Mesendoderm (in vitro differentiated cells): ENCODE measurements around the gene ACAT1.
A peak's percentile ranks its signal among the peaks of the same experiment; 100 is the strongest.
"Not testable (repeated sequence)": the region's sequence is repeated elsewhere in the genome, so short reads cannot be mapped to it uniquely, and the experiment has no call there.

Experiments
- DNase-seq: peaks from one replicate; pipeline ENCODE4 v3.0.0; 2013
- H2AK5ac ChIP-seq: 2 replicates; pipeline ENCODE4 v1.6.1; 2013; ENCODE audit warnings: low read length, inconsistent platforms
- H2BK120ac ChIP-seq: 2 replicates; pipeline ENCODE4 v1.6.1; 2013; ENCODE audit warnings: low read depth, mild to moderate bottlenecking, low read length, moderate library complexity, mixed read lengths
- H2BK15ac ChIP-seq: replicated peaks from 2 replicates; pipeline ENCODE4 v1.6.1; 2013; ENCODE audit warnings: low read depth, mild to moderate bottlenecking, moderate library complexity
- H2BK5ac ChIP-seq: 2 replicates; pipeline ENCODE4 v1.6.1; 2013; ENCODE audit warnings: low read length, inconsistent platforms
- H3K18ac ChIP-seq: 2 replicates; pipeline ENCODE4 v1.6.1; 2013; ENCODE audit warnings: mild to moderate bottlenecking, low read length, mixed read lengths
- H3K23ac ChIP-seq: one replicate; pipeline ENCODE4 v1.6.1; 2013; ENCODE audit warnings: low read length
- H3K27ac ChIP-seq: 2 replicates; pipeline ENCODE4 v1.5.1; 2013; ENCODE audit warnings: low read depth, mild to moderate bottlenecking, inconsistent platforms, low read length, moderate library complexity
- H3K27me3 ChIP-seq: 2 replicates; pipeline ENCODE4 v1.6.1; 2013; ENCODE audit warnings: low read length, control low read depth, mild to moderate bottlenecking, inconsistent platforms; ENCODE audit not compliant: insufficient read depth, poor library complexity
- H3K36me3 ChIP-seq: 2 replicates; pipeline ENCODE4 v1.6.1; 2013; ENCODE audit warnings: low read length, inconsistent platforms; ENCODE audit not compliant: control insufficient read depth, insufficient read depth
- H3K4ac ChIP-seq: one replicate; pipeline ENCODE4 v1.6.1; 2013; ENCODE audit warnings: low read depth, mild to moderate bottlenecking, low read length, moderate library complexity
- H3K4me1 ChIP-seq: 2 replicates; pipeline ENCODE4 v1.6.1; 2013; ENCODE audit warnings: low read depth, low read length, inconsistent platforms; ENCODE audit not compliant: control insufficient read depth
- H3K4me2 ChIP-seq: 2 replicates; pipeline ENCODE4 v1.6.1; 2013; ENCODE audit warnings: low read length
- H3K4me3 ChIP-seq: 2 replicates; pipeline ENCODE4 v1.5.1; 2013; ENCODE audit warnings: mild to moderate bottlenecking, low read length
- H3K56ac ChIP-seq: one replicate; pipeline ENCODE4 v1.6.1; 2013; ENCODE audit warnings: low read length
- H3K79me1 ChIP-seq: 2 replicates; pipeline ENCODE4 v1.6.1; 2013; ENCODE audit warnings: low read length, inconsistent platforms
- H3K79me2 ChIP-seq: 2 replicates; pipeline ENCODE4 v1.6.1; 2013; ENCODE audit warnings: mild to moderate bottlenecking, low read length; ENCODE audit not compliant: control insufficient read depth, insufficient read depth
- H3K9ac ChIP-seq: 2 replicates; pipeline ENCODE4 v1.6.1; 2013; ENCODE audit warnings: low read length, inconsistent platforms
- H4K5ac ChIP-seq: one replicate; pipeline ENCODE4 v1.6.1; 2013; ENCODE audit warnings: low read length
- H4K8ac ChIP-seq: one replicate; pipeline ENCODE4 v1.6.1; 2013; ENCODE audit warnings: low read depth, mild to moderate bottlenecking, control low read depth, low read length, moderate library complexity
- WGBS: extraction: QIAGEN DNeasy Blood & Tissue Kit; methylation state at CpG from one replicate; pipeline ENCODE4 v1.1.7; 2013; ENCODE audit warnings: low lambda C conversion rate, missing lambda C conversion rate; ENCODE audit not compliant: insufficient coverage; ENCODE audit errors: extremely low coverage; 5-methylcytosine and 5-hydroxymethylcytosine counted together

The ACAT1 gene

GRCh38 chr11:108117746-108118371, 3.5 kb upstream of the ACAT1 start:
- Histone ChIP-seq H2BK5ac (no peak overlapping the region), H3K56ac (no peak overlapping the region), H3K9ac (no peak overlapping the region), H4K5ac (no peak overlapping the region), H3K36me3 (no peaks in the 10 kb centered on the region), H3K18ac (no peak overlapping the region), H3K4me2 (no peak overlapping the region), H3K23ac (no peak overlapping the region), H2BK120ac (no peak overlapping the region), H2BK15ac (no peak overlapping the region), H3K79me2 (no peaks in the 10 kb centered on the region), H2AK5ac (no peak overlapping the region), H3K4me1 (no peaks in the 10 kb centered on the region), H3K27ac (no peak overlapping the region), H3K27me3 (no peaks in the 10 kb centered on the region), H3K4me3 (no peak overlapping the region), H4K8ac (no peak overlapping the region), H3K79me1 (no peaks in the 10 kb centered on the region), H3K4ac (no peak overlapping the region)
- DNase-seq: peak; percentile 44

DNA sequence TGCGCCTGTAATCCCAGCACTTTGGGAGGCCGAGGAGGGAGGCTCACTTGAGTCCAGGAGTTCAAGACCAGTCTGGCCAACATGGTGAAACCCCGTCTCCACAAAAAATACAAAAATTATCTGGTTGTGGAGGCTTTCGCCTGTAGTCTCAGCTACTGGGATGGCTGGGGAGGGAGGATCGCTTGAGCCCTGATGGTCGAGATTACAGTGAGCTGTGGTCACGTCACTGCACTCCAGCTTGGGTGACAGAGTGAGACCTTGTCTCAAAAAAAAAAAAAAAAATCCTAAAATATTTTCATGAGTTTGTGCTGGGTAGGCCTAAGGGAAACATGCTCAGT, 462 bp upstream of the ACAT1 start:
- H3K4ac ChIP-seq, H2BK15ac ChIP-seq, H3K27ac ChIP-seq, H4K8ac ChIP-seq, H3K4me1 ChIP-seq, H3K18ac ChIP-seq, H2AK5ac ChIP-seq, H3K36me3 ChIP-seq, H3K79me2 ChIP-seq, H3K9ac ChIP-seq, H4K5ac ChIP-seq, H3K4me3 ChIP-seq, H2BK120ac ChIP-seq, H2BK5ac ChIP-seq, H3K79me1 ChIP-seq, H3K23ac ChIP-seq, H3K27me3 ChIP-seq: not testable (repeated sequence)
- peak; percentile 5 for DNase-seq
- peak overlapping the region; percentile 30 for H3K4me2 ChIP-seq
- WGBS: no CpG with 5 or more reads among the region's 7 CpGs
- H3K56ac ChIP-seq: peak overlapping the region; percentile 42

DNA sequence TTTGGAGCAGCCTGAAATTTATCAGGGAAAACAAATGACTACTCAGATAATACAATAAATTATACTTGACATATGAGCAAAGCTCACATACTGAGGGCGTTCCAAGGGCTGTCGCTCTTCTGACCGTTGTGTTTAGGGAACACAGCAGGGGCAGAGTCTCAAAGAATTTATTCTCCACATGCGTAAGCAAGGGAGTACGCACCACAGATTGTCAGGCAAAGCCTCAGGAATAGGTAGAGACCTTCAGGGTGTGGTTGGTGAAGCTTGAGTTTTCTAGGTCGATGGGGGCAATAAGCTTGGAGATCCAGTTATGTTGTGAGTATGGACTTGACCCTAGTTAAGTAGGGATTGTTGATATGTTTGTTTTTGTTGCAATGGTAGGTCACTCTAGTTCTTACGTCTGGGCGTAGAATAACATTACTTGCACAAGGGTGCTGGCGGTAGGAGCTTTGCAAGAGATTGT, 830 bp downstream of the ACAT1 start:
- Histone ChIP-seq H3K18ac (no peak overlapping the region), H2BK15ac (no peak overlapping the region), H3K4me2 (peak overlapping the region; percentile 54), H2AK5ac (no peak overlapping the region), H3K4me1 (no peaks in the 10 kb centered on the region), H3K9ac (peak overlapping the region; percentile 16), H3K56ac (no peak overlapping the region), H3K79me1 (no peaks in the 10 kb centered on the region), H3K4ac (no peak overlapping the region), H3K79me2 (no peaks in the 10 kb centered on the region), H3K27me3 (no peaks in the 10 kb centered on the region), H4K5ac (no peak overlapping the region), H3K23ac (no peak overlapping the region), H2BK120ac (no peak overlapping the region), H3K36me3 (no peaks in the 10 kb centered on the region), H4K8ac (no peak overlapping the region), H2BK5ac (no peak overlapping the region), H3K27ac (no peak overlapping the region), H3K4me3 (no peak overlapping the region)
- DNase-seq: peak; percentile 18
- WGBS: no CpG with 5 or more reads among the region's 9 CpGs

GRCh38 chr11:108125096-108125495, 3.7 kb downstream of the ACAT1 start:
- H3K4me3 ChIP-seq: no peak overlapping the region

DNA sequence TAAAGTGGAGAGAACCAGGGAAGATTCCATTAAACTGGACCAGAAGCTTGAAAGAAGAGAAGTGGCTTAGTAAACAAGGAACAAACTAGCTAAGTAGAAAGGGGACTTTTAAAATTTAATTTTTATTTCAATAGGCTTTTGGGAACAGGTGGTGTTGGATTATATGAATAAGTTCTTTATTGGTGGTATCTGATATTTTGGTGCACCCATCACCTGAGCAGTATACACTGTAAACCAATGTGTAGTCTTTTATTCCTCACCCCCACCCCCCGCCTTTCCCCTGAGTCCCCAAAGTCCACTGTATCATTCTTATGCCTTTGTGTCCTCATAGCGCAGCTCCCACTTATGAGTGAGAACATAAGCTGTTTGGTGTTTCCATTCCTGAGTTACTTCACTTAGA, 7.4 kb downstream of the ACAT1 start:
- Histone ChIP-seq H3K79me2 (no peaks in the 10 kb centered on the region), H2BK15ac (no peak overlapping the region), H3K27ac (no peak overlapping the region), H3K36me3 (no peaks in the 10 kb centered on the region), H3K4me3 (no peak overlapping the region), H3K79me1 (no peaks in the 10 kb centered on the region), H3K56ac (no peak overlapping the region), H3K4ac (no peak overlapping the region), H3K9ac (no peak overlapping the region), H2BK5ac (no peak overlapping the region), H3K4me1 (no peaks in the 10 kb centered on the region), H3K27me3 (no peaks in the 10 kb centered on the region), H2AK5ac (no peak overlapping the region), H4K8ac (no peak overlapping the region), H3K23ac (no peak overlapping the region), H3K4me2 (no peak overlapping the region), H3K18ac (no peak overlapping the region), H4K5ac (no peak overlapping the region), H2BK120ac (no peak overlapping the region)
- WGBS: no CpG with 5 or more reads among the region's 2 CpGs
- no peak for DNase-seq

More at GRCh38 chr11:108125096-108125495, 3.7 kb downstream of the ACAT1 start:
- no peak overlapping the region for H3K9ac ChIP-seq
- no peaks in the 10 kb centered on the region for H3K36me3 ChIP-seq
- no peaks in the 10 kb centered on the region for H3K79me2 ChIP-seq
- H3K23ac ChIP-seq: no peak overlapping the region
- H3K27me3 ChIP-seq: no peaks in the 10 kb centered on the region
- no peak overlapping the region for H4K8ac ChIP-seq
- no peak overlapping the region for H3K18ac ChIP-seq
- no peak overlapping the region for H2BK5ac ChIP-seq
- H3K4me1 ChIP-seq: no peaks in the 10 kb centered on the region
- no peak overlapping the region for H2BK120ac ChIP-seq
- no peak overlapping the region for H4K5ac ChIP-seq
- H3K27ac ChIP-seq: no peak overlapping the region
- no CpG with 5 or more reads among the region's 5 CpGs for WGBS
- no peak overlapping the region for H3K4me2 ChIP-seq
- no peak overlapping the region for H3K56ac ChIP-seq
- DNase-seq: no peak
- no peak overlapping the region for H2AK5ac ChIP-seq
- no peak overlapping the region for H2BK15ac ChIP-seq
- H3K4ac ChIP-seq: no peak overlapping the region
- no peaks in the 10 kb centered on the region for H3K79me1 ChIP-seq

DNA sequence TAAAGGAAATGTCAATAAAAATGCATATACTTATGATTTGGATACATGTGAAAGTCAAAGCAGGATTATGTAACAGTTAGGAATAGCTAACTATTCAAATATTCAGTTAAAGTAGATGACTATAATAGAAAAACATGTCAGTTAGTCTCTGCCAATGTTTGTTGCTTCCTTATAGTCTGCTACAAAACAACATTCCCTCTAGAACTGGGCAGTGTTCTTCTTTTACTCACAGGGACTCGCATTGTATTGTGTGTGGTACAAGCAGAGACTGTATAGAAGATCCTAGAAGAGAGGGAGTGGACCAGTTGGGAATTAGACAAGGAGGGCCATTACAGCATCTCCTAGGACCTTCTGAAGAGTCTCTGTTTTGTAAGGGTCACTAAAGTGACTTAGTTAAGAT, 10.6 kb downstream of the ACAT1 start:
- no peak overlapping the region for H3K4ac ChIP-seq
- no peak overlapping the region for H3K23ac ChIP-seq
- no CpG with 5 or more reads among the region's 1 CpG for WGBS
- no peaks in the 10 kb centered on the region for H3K27me3 ChIP-seq
- no peak overlapping the region for H2AK5ac ChIP-seq
- no peak overlapping the region for H3K18ac ChIP-seq
- H3K4me3 ChIP-seq: no peak overlapping the region
- no peak overlapping the region for H3K9ac ChIP-seq
- H3K56ac ChIP-seq: no peak overlapping the region
- no peaks in the 10 kb centered on the region for H3K79me2 ChIP-seq
- H3K36me3 ChIP-seq: no peaks in the 10 kb centered on the region
- no peaks in the 10 kb centered on the region for H3K79me1 ChIP-seq
- no peak overlapping the region for H3K4me2 ChIP-seq
- H2BK120ac ChIP-seq: no peak overlapping the region
- DNase-seq: no peak
- H4K8ac ChIP-seq: no peak overlapping the region
- no peak overlapping the region for H3K27ac ChIP-seq
- H3K4me1 ChIP-seq: no peaks in the 10 kb centered on the region
- no peak overlapping the region for H2BK5ac ChIP-seq
- H2BK15ac ChIP-seq: no peak overlapping the region
- H4K5ac ChIP-seq: no peak overlapping the region
